HCT116 (cell line): Measurements from ENCODE around the gene PLEKHG5. TPM values are rescaled to one million over a fixed set of nuclear protein-coding genes. Genes with fewer than 3 reads are reported as not detected.

Experiments
- ATAC-seq: fragments of 200-7000 bp; cut with Tn5 transposase; 2 replicates; pipeline ENCODE4 v1.9.1; 2020; ENCODE audit warnings: mild to moderate bottlenecking, moderate library complexity
- BruUV-seq: library from RNA; stranded (reverse); fragments of 400-500 nt; replicated peaks from 2 replicates; lab custom pipeline; 2021; lab: Mats Ljungman, UMichigan
- CTCF ChIA-PET: fragments of 300-600 bp; sonication (Branson Sonifier 250); formaldehyde crosslinking; loops from one replicate; lab custom pipeline; 2021; ENCODE audit warnings: antibody characterized with exemption; lab: Charles Lee
- POLR2A ChIA-PET: fragments of 300-600, 350-600 bp; sonication (Branson Sonifier 250); formaldehyde crosslinking; loops from one replicate; lab custom pipeline; 2021; ENCODE audit warnings: antibody characterized with exemption; lab: Charles Lee
- RAD21 ChIA-PET, 2 experiments: fragments of 300-600 bp; sonication (Branson Sonifier 250); formaldehyde crosslinking; loops; one replicate each; lab custom pipeline; 2023; ENCODE audit warnings: low total read pairs in 2 of 2; ENCODE audit not compliant: uncharacterized antibody in 2 of 2, unreplicated experiment in 2 of 2, low non-redundant PET in 1 of 2; lab: Charles Lee
- DNase-seq: peaks from one replicate; pipeline ENCODE4 v3.0.0-alpha.2; 2010; ENCODE audit warnings: low read depth, low spot score
- H2AFZ ChIP-seq: fragments of 200-600 bp; shearing (Covaris generic), sonication (generic); 2 replicates; pipeline ENCODE4 v1.6.1; 2017; ENCODE audit warnings: low read depth, mixed run types, mixed read lengths, antibody characterized with exemption, low read length; ENCODE audit not compliant: poor library complexity, severe bottlenecking
- H3K27ac ChIP-seq: 2 replicates; pipeline ENCODE4 v1.5.1; 2012; ENCODE audit warnings: low read depth, low read length
- H3K27me3 ChIP-seq: fragments of 200-600 bp; sonication (generic); 2 replicates; pipeline ENCODE4 v1.6.1; 2016; ENCODE audit warnings: mixed run types, low read length, mixed read lengths; ENCODE audit not compliant: insufficient read depth
- H3K36me3 ChIP-seq, 2 experiments: fragments of 200-500 bp in 1 of 2; fragments of 200-600 bp in 1 of 2; sonication (Bioruptor generic) in 1 of 2; sonication (generic) in 1 of 2; 2 replicates each; pipeline versions ENCODE4 v1.5.1 to v1.6.1; 2014 to 2016; ENCODE audit warnings: low read length in 2 of 2, inconsistent platforms in 1 of 2, mixed read lengths in 1 of 2, mixed run types in 1 of 2; ENCODE audit not compliant: insufficient read depth in 2 of 2, control insufficient read depth in 1 of 2
- H3K4me1 ChIP-seq, 2 experiments: fragments of 200-600 bp in 1 of 2; sonication (generic) in 1 of 2; 2 replicates each; pipeline versions ENCODE4 v1.5.1 to v1.6.1; 2012 to 2017; ENCODE audit warnings: low read length in 2 of 2, inconsistent platforms in 1 of 2, mild to moderate bottlenecking in 1 of 2, mixed read lengths in 1 of 2, mixed run types in 1 of 2, moderate library complexity in 1 of 2; ENCODE audit not compliant: insufficient read depth in 2 of 2, control insufficient read depth in 1 of 2
- H3K4me2 ChIP-seq: fragments of 200-600 bp; sonication (generic); 2 replicates; pipeline ENCODE4 v1.6.1; 2017; ENCODE audit warnings: mixed run types, low read length, mixed read lengths
- H3K4me3 ChIP-seq, 2 experiments: fragments of 200-600 bp in 1 of 2; sonication (generic) in 1 of 2; replicated peaks in 1 of 2; 2 replicates each; pipeline ENCODE4 v1.5.1; 2011 to 2016; ENCODE audit warnings: low read length in 2 of 2, control low read depth in 1 of 2, low read depth in 1 of 2, mild to moderate bottlenecking in 1 of 2, mixed read lengths in 1 of 2, mixed run types in 1 of 2
- H3K79me2 ChIP-seq: fragments of 200-600 bp; sonication (generic); 2 replicates; pipeline ENCODE4 v1.6.1; 2017; ENCODE audit warnings: mild to moderate bottlenecking, mixed run types, low read length, moderate library complexity, mixed read lengths; ENCODE audit not compliant: insufficient read depth
- H3K9ac ChIP-seq: fragments of 200-600 bp; sonication (generic); 2 replicates; pipeline ENCODE4 v1.6.1; 2016; ENCODE audit warnings: low read length, mixed read lengths
- H3K9me2 ChIP-seq: fragments of 200-600 bp; sonication (generic), shearing (Covaris generic); 2 replicates; pipeline ENCODE4 v1.6.1; 2017; ENCODE audit warnings: mixed run types, mild to moderate bottlenecking, moderate library complexity; ENCODE audit not compliant: insufficient read depth
- H3K9me3 ChIP-seq, 2 experiments: fragments of 200-500 bp in 1 of 2; fragments of 200-600 bp in 1 of 2; sonication (Bioruptor generic) in 1 of 2; sonication (generic) in 1 of 2; 2 replicates each; pipeline ENCODE4 v1.6.1; 2014 to 2017; ENCODE audit warnings: low read length in 2 of 2, mixed read lengths in 2 of 2, inconsistent platforms in 1 of 2, low read depth in 1 of 2, mild to moderate bottlenecking in 1 of 2, mixed run types in 1 of 2, moderate library complexity in 1 of 2; ENCODE audit not compliant: control insufficient read depth in 1 of 2, insufficient read depth in 1 of 2
- H4K20me1 ChIP-seq: fragments of 200-600 bp; sonication (generic), shearing (Covaris generic); 2 replicates; pipeline ENCODE4 v1.6.1; 2017; ENCODE audit warnings: mixed run types, mild to moderate bottlenecking, moderate library complexity; ENCODE audit not compliant: insufficient read depth
- EGR1 ChIP-seq: IDR thresholded peaks from 2 replicates; pipeline ENCODE4 v1.6.1; 2012; ENCODE audit warnings: low read depth
- ELF1 ChIP-seq: IDR thresholded peaks from 2 replicates; pipeline ENCODE4 v1.6.1; 2012; ENCODE audit warnings: low read depth, borderline replicate concordance
- EZH2 ChIP-seq: fragments of 200-600 bp; sonication (generic); IDR thresholded peaks from 2 replicates; pipeline ENCODE4 v1.6.1; 2017; ENCODE audit warnings: antibody characterized with exemption, mixed run types
- FOSL1 ChIP-seq: IDR thresholded peaks from 2 replicates; pipeline ENCODE4 v1.6.1; 2012; ENCODE audit warnings: low read depth
- POLR2AphosphoS5 ChIP-seq: IDR thresholded peaks from 2 replicates; pipeline ENCODE4 v1.6.1; 2011; ENCODE audit warnings: mild to moderate bottlenecking, low read depth, low read length, moderate library complexity
- RAD21 ChIP-seq: IDR thresholded peaks from 2 replicates; pipeline ENCODE4 v1.6.1; 2012; ENCODE audit warnings: low read depth, mild to moderate bottlenecking
- SIN3A ChIP-seq: IDR thresholded peaks from 2 replicates; pipeline ENCODE4 v1.6.1; 2012; ENCODE audit warnings: low read depth
- SRF ChIP-seq: IDR thresholded peaks from 2 replicates; pipeline ENCODE4 v1.6.1; 2012; ENCODE audit warnings: low read depth
- TCF7L2 ChIP-seq: IDR thresholded peaks from 2 replicates; pipeline ENCODE4 v1.7.0; 2011; ENCODE audit warnings: borderline replicate concordance, inconsistent platforms; ENCODE audit not compliant: insufficient read depth, insufficient read length; ENCODE audit errors: extremely low read depth
- YY1 ChIP-seq: IDR thresholded peaks from 2 replicates; pipeline ENCODE4 v1.6.1; 2011; ENCODE audit warnings: low read length, low read depth, moderate library complexity, mild to moderate bottlenecking; ENCODE audit not compliant: insufficient replicate concordance; ENCODE audit errors: extremely low read depth
- ZFX ChIP-seq: fragments of 450-650 bp; IDR thresholded peaks from 2 replicates; pipeline ENCODE4 v1.6.1; 2017
- ZNF274 ChIP-seq: fragments of 200-500 bp; sonication (Bioruptor generic); IDR thresholded peaks from 2 replicates; pipeline ENCODE4 v1.6.1; 2014; ENCODE audit warnings: mild to moderate bottlenecking, low read depth, low read length, inconsistent platforms
- intact Hi-C: fragments of 100-400 bp; cut with micrococcal nuclease; formaldehyde crosslinking; loops from 2 replicates; pipeline ENCODE4 v1.10.0; 2022
- total RNA-seq: library from RNA; stranded (reverse); gene quantifications from one replicate; pipeline ENCODE4 v1.2.1, GENCODE V29; 2021; ENCODE audit not compliant: unreplicated experiment
- TF ChIP-seq, protein P1 (sequence below): IDR thresholded peaks from 2 replicates; pipeline ENCODE4 v1.6.1; 2012
- TF ChIP-seq, protein P2 (sequence below): IDR thresholded peaks from 2 replicates; pipeline ENCODE4 v1.6.1; 2012
- TF ChIP-seq, protein P3 (sequence below), 3 experiments: fragments of 200-600 bp in 1 of 3; sonication (generic) in 1 of 3; IDR thresholded peaks in 2 of 3; conservative IDR thresholded peaks in 1 of 3; 2 replicates each; pipeline ENCODE4 v1.5.1; 2012 to 2017; ENCODE audit warnings: low read depth in 2 of 3, low read length in 2 of 3, antibody characterized with exemption in 1 of 3, borderline replicate concordance in 1 of 3, control low read depth in 1 of 3, mild to moderate bottlenecking in 1 of 3, mixed read lengths in 1 of 3, mixed run types in 1 of 3, moderate library complexity in 1 of 3; ENCODE audit not compliant: insufficient read depth in 1 of 3

Gene PLEKHG5
- total RNA-seq, 1 experiment from 2014 or later = 33.0 TPM

DNA sequence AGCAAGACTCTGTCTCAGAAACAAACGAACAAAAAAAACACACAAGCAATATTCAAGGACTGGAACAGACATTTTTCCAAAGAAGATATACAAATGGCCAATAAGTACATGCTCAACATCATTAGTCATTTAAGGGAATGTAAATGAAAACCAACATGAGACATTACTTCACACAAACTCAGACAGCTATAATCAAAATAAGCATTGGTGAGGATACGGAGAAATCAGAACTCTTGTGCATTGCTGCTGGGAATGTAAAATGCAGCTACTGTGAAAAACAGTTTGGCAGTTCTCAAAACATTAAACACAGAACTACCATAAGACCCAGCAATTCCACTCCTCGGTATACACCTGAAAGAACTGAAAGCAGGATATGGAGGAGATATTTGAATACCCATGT is 47.5 kb upstream of the PLEKHG5 start:
- Histone ChIP-seq H3K27me3 (no peaks in the 10 kb centered on the region), H3K9me2 (no peaks in the 10 kb centered on the region), H3K27ac (no peak overlapping the region), H3K36me3 (peaks cover 11 to 29% of the 10 kb centered on the region in 2 experiments), H3K4me1 (no peaks in the 10 kb centered on the region), H3K79me2 (peaks cover 50% of the 10 kb centered on the region), H2AFZ (no peak overlapping the region), H3K9me3 (no peaks in the 10 kb centered on the region), H3K4me3 (no peak overlapping the region), H3K4me2 (no peak overlapping the region), H3K9ac (no peak overlapping the region), H4K20me1 (peaks cover 3% of the 10 kb centered on the region; the same call in 1 of the 2 replicates)
- POLR2A ChIA-PET = interaction anchor here (1.2 kb wide), 1 partner anchor 41 kb away, joined by 3 read pairs; the partner anchor contains the start of gene ZBTB48
- ATAC-seq (no peak), DNase-seq (no peak)
- CTCF ChIA-PET = no interaction called here
- BruUV-seq = no TSS peak
- no peak for TF ChIP-seq ZNF274
- no peak for TF ChIP-seq ZFX
- TF ChIP-seq YY1 = no peak
- TF ChIP-seq ELF1 = no peak
- TF ChIP-seq, protein P1, sequence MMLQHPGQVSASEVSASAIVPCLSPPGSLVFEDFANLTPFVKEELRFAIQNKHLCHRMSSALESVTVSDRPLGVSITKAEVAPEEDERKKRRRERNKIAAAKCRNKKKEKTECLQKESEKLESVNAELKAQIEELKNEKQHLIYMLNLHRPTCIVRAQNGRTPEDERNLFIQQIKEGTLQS = no peak
- TF ChIP-seq, protein P2, sequence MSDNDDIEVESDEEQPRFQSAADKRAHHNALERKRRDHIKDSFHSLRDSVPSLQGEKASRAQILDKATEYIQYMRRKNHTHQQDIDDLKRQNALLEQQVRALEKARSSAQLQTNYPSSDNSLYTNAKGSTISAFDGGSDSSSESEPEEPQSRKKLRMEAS = no peak
- intact Hi-C loops = no loop called here
- RAD21 ChIA-PET = no interaction called here

DNA sequence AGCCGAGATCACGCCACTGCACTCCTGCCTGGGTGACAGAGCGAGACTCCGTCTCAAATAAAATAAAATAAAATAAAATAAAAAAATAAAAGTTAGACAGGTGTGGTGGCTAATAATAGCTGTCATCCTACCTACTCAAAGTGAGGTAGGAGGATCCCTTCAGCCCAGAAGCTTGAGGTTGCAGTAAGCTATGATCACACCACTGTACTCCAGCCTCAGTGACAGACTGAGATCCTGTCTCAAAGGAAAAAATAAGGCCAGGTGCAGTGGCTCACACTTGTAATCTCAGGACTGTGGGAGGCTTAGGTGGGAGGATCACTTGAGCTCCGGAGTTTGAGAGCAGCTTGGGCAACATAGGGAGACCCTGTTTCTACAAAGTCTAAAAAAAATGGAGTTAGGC is 44.8 kb upstream of the PLEKHG5 start:
- H3K4me3 ChIP-seq = no peak overlapping the region
- no peak overlapping the region for H3K27ac ChIP-seq
- H3K9ac ChIP-seq = no peak overlapping the region
- peaks cover 51% of the 10 kb centered on the region for H3K79me2 ChIP-seq
- ATAC-seq (no peak), DNase-seq (no peak)
- H3K4me2 ChIP-seq = no peak overlapping the region
- no peaks in the 10 kb centered on the region for H3K9me2 ChIP-seq
- intact Hi-C loops = no loop called here
- H3K36me3 ChIP-seq = peaks cover 15 to 45% of the 10 kb centered on the region in 2 experiments
- no peaks in the 10 kb centered on the region for H3K27me3 ChIP-seq
- no TSS peak for BruUV-seq
- no peaks in the 10 kb centered on the region for H3K9me3 ChIP-seq
- RAD21 ChIA-PET = no interaction called here
- POLR2A ChIA-PET = no interaction called here
- peaks cover 3% of the 10 kb centered on the region; the same call in 1 of the 2 replicates for H4K20me1 ChIP-seq
- H3K4me1 ChIP-seq = no peaks in the 10 kb centered on the region
- CTCF ChIA-PET = interaction anchor here (1.5 kb wide), 1 partner anchor 13 kb away, joined by 6 read pairs; no protein-coding TSS in a partner anchor
- no peak overlapping the region for H2AFZ ChIP-seq
- TF ChIP-seq EZH2 = no peak
- TF ChIP-seq SIN3A = no peak
- no peak for TF ChIP-seq ELF1
- TF ChIP-seq, protein P1 = no peak
- no peak for TF ChIP-seq ZNF274
- no peak for TF ChIP-seq TCF7L2
- no peak for TF ChIP-seq POLR2AphosphoS5
- TF ChIP-seq EGR1 = no peak
- TF ChIP-seq, protein P3, sequence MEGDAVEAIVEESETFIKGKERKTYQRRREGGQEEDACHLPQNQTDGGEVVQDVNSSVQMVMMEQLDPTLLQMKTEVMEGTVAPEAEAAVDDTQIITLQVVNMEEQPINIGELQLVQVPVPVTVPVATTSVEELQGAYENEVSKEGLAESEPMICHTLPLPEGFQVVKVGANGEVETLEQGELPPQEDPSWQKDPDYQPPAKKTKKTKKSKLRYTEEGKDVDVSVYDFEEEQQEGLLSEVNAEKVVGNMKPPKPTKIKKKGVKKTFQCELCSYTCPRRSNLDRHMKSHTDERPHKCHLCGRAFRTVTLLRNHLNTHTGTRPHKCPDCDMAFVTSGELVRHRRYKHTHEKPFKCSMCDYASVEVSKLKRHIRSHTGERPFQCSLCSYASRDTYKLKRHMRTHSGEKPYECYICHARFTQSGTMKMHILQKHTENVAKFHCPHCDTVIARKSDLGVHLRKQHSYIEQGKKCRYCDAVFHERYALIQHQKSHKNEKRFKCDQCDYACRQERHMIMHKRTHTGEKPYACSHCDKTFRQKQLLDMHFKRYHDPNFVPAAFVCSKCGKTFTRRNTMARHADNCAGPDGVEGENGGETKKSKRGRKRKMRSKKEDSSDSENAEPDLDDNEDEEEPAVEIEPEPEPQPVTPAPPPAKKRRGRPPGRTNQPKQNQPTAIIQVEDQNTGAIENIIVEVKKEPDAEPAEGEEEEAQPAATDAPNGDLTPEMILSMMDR (IDR thresholded peaks at IDR 0.05 in 2 of 3, conservative IDR thresholded peaks at IDR 0.05 in 1 of 3; ENCODE audit: borderline replicate concordance in 1 of 3, insufficient read depth in 1 of 3, low read depth in 2 of 3, low read length in 2 of 3) = no peak
- TF ChIP-seq SRF = no peak
- no peak for TF ChIP-seq FOSL1
- no peak for TF ChIP-seq YY1
- TF ChIP-seq RAD21 = no peak
